H1 (cell line): ENCODE measurements around the gene ZNF771. TPM values are rescaled to one million over a fixed set of nuclear protein-coding genes. Genes with fewer than 3 reads are reported as not detected.

Experiments
- CTCF ChIA-PET: fragments of 300-600 bp; sonication (Branson Sonifier 250); formaldehyde crosslinking; loops from one replicate; lab custom pipeline; 2021; ENCODE audit not compliant: partially characterized antibody; lab: Charles Lee
- POLR2A ChIA-PET: fragments of 300-600 bp; sonication (Branson Sonifier 250); formaldehyde crosslinking; loops from one replicate; lab custom pipeline; 2021; ENCODE audit warnings: inconsistent platforms; ENCODE audit not compliant: partially characterized antibody; lab: Charles Lee
- DNase-seq, 2 experiments: peaks; one replicate each; pipeline versions ENCODE4 v3.0.0 to v3.0.0-alpha.2; 2010 to 2022; ENCODE audit warnings: low spot score in 2 of 2, low read depth in 1 of 2, mixed read lengths in 1 of 2
- FAIRE-seq: peaks from 2 replicates; lab custom pipeline; 2011; peaks lifted over from hg19 to GRCh38; lab: Jason Lieb, UNC
- H2AFZ ChIP-seq: 2 replicates; pipeline ENCODE4 v1.8.1; 2012; ENCODE audit warnings: low read length, inconsistent platforms
- H2AK5ac ChIP-seq: 2 replicates; pipeline ENCODE4 v1.6.1; 2013; ENCODE audit warnings: low read depth, low read length
- H2BK120ac ChIP-seq: replicated peaks from 2 replicates; pipeline ENCODE3; 2013; ENCODE audit warnings: low read depth, low read length, inconsistent platforms
- H2BK12ac ChIP-seq: 2 replicates; pipeline ENCODE4 v1.6.1; 2013; ENCODE audit warnings: low read depth, low read length
- H2BK15ac ChIP-seq: 2 replicates; pipeline ENCODE4 v1.6.1; 2013; ENCODE audit warnings: low read length
- H2BK20ac ChIP-seq: 2 replicates; pipeline ENCODE4 v1.6.1; 2013; ENCODE audit warnings: low read length
- H2BK5ac ChIP-seq: 2 replicates; pipeline ENCODE4 v1.6.1; 2013; ENCODE audit warnings: low read depth, low read length
- H3K14ac ChIP-seq: 2 replicates; pipeline ENCODE4 v1.6.1; 2013; ENCODE audit warnings: inconsistent platforms; ENCODE audit not compliant: insufficient read length
- H3K18ac ChIP-seq: 2 replicates; pipeline ENCODE4 v1.6.1; 2013; ENCODE audit warnings: low read length; ENCODE audit errors: extremely low read depth
- H3K23ac ChIP-seq: 2 replicates; pipeline ENCODE4 v1.6.1; 2013; ENCODE audit warnings: inconsistent platforms; ENCODE audit not compliant: insufficient read length
- H3K23me2 ChIP-seq: 2 replicates; pipeline ENCODE4 v1.6.1; 2013; ENCODE audit warnings: low read depth, low read length
- H3K27ac ChIP-seq: 2 replicates; pipeline ENCODE4 v1.6.1; 2011; ENCODE audit warnings: low read depth, low read length, inconsistent platforms
- H3K27me3 ChIP-seq, 4 experiments: replicated peaks in 1 of 4; 1 replicate in 1 of 4; 2 replicates in 3 of 4; pipeline versions ENCODE4 v1.6.1 to v1.8.1; 2011 to 2013; ENCODE audit warnings: low read length in 3 of 4, mild to moderate bottlenecking in 3 of 4, inconsistent platforms in 2 of 4, mixed read lengths in 2 of 4, moderate library complexity in 1 of 4; ENCODE audit not compliant: control insufficient read depth in 3 of 4, insufficient read depth in 3 of 4; ENCODE audit errors: extremely low read depth in 1 of 4
- H3K36me3 ChIP-seq, 4 experiments: 2 replicates each; pipeline versions ENCODE4 v1.6.1 to v1.8.1; 2011 to 2013; ENCODE audit warnings: mild to moderate bottlenecking in 4 of 4, low read length in 3 of 4, moderate library complexity in 2 of 4, control low read depth in 1 of 4, inconsistent platforms in 1 of 4; ENCODE audit not compliant: insufficient read depth in 4 of 4, control insufficient read depth in 2 of 4
- H3K4ac ChIP-seq: replicated peaks from 2 replicates; pipeline ENCODE3; 2013; ENCODE audit warnings: low read length, low read depth, mixed read lengths, inconsistent platforms; ENCODE audit not compliant: insufficient read length
- H3K4me1 ChIP-seq, 4 experiments: replicated peaks in 1 of 4; 1 replicate in 1 of 4; 2 replicates in 3 of 4; pipeline versions ENCODE4 v1.6.1 to v1.8.1; 2011 to 2013; ENCODE audit warnings: low read length in 3 of 4, inconsistent platforms in 2 of 4, mixed read lengths in 1 of 4; ENCODE audit not compliant: insufficient read depth in 4 of 4, control insufficient read depth in 3 of 4
- H3K4me2 ChIP-seq, 2 experiments: 2 replicates each; pipeline versions ENCODE4 v1.6.1 to v1.8.1; 2011 to 2013; ENCODE audit warnings: low read depth in 2 of 2, low read length in 2 of 2, control low read depth in 1 of 2, inconsistent platforms in 1 of 2, mild to moderate bottlenecking in 1 of 2; ENCODE audit not compliant: insufficient read depth in 1 of 2
- H3K4me3 ChIP-seq, 4 experiments: fragments of 200-600, 300-600 bp in 1 of 4; sonication (generic), shearing (Covaris generic), sonication (Bioruptor Twin) in 1 of 4; 2 replicates each; pipeline versions ENCODE4 v1.5.1 to v1.8.1; 2011 to 2016; ENCODE audit warnings: low read length in 4 of 4, low read depth in 3 of 4, control low read depth in 2 of 4, inconsistent platforms in 2 of 4, mild to moderate bottlenecking in 2 of 4, mixed read lengths in 1 of 4, moderate library complexity in 1 of 4; ENCODE audit not compliant: insufficient read depth in 2 of 4; ENCODE audit errors: extremely low read depth in 1 of 4
- H3K56ac ChIP-seq: replicated peaks from 2 replicates; pipeline ENCODE3; 2013; ENCODE audit warnings: low read depth, mild to moderate bottlenecking, mixed read lengths, low read length, inconsistent platforms; ENCODE audit not compliant: insufficient read length
- H3K79me1 ChIP-seq: 2 replicates; pipeline ENCODE4 v1.6.1; 2013; ENCODE audit warnings: low read depth, low read length, control low read depth
- H3K79me2 ChIP-seq, 2 experiments: 2 replicates each; pipeline versions ENCODE4 v1.6.1 to v1.8.1; 2012 to 2013; ENCODE audit warnings: low read length in 2 of 2, mild to moderate bottlenecking in 2 of 2, inconsistent platforms in 1 of 2; ENCODE audit not compliant: insufficient read depth in 2 of 2, control insufficient read depth in 1 of 2
- H3K9ac ChIP-seq, 4 experiments: replicated peaks in 1 of 4; 1 replicate in 1 of 4; 2 replicates in 3 of 4; pipeline versions ENCODE4 v1.6.1 to v1.8.1; 2011 to 2013; ENCODE audit warnings: low read depth in 3 of 4, low read length in 3 of 4, control low read depth in 2 of 4, mild to moderate bottlenecking in 2 of 4, moderate library complexity in 2 of 4, inconsistent platforms in 1 of 4; ENCODE audit errors: extremely low read depth in 1 of 4
- H3K9me3 ChIP-seq, 2 experiments: 2 replicates each; pipeline versions ENCODE4 v1.6.1 to v1.8.1; 2012 to 2013; ENCODE audit warnings: mild to moderate bottlenecking in 2 of 2, moderate library complexity in 2 of 2, control low read depth in 1 of 2, inconsistent platforms in 1 of 2, low read depth in 1 of 2, low read length in 1 of 2, mixed read lengths in 1 of 2; ENCODE audit not compliant: insufficient read depth in 2 of 2
- H4K20me1 ChIP-seq, 2 experiments: replicated peaks in 1 of 2; 2 replicates each; pipeline versions ENCODE3 to v1.8.1; 2011 to 2013; ENCODE audit warnings: inconsistent platforms in 2 of 2, low read length in 2 of 2, mild to moderate bottlenecking in 1 of 2; ENCODE audit not compliant: insufficient read depth in 2 of 2, control insufficient read depth in 1 of 2
- H4K5ac ChIP-seq: 2 replicates; pipeline ENCODE4 v1.6.1; 2013; ENCODE audit warnings: low read length, low read depth, mixed read lengths, inconsistent platforms; ENCODE audit not compliant: insufficient read length
- H4K8ac ChIP-seq: 2 replicates; pipeline ENCODE4 v1.8.0; 2013; ENCODE audit warnings: mild to moderate bottlenecking, moderate library complexity, low read length, inconsistent platforms; ENCODE audit not compliant: insufficient read depth; ENCODE audit errors: extremely low read depth
- H4K91ac ChIP-seq: replicated peaks from 2 replicates; pipeline ENCODE3; 2013; ENCODE audit warnings: low read length, mixed read lengths, inconsistent platforms; ENCODE audit not compliant: insufficient read length
- ASH2L ChIP-seq: fragments of 200-600, 300-600 bp; sonication (generic); IDR thresholded peaks from one replicate; pipeline ENCODE4 v1.7.1; 2017; ENCODE audit warnings: low read length
- EGR1 ChIP-seq: IDR thresholded peaks from 2 replicates; pipeline ENCODE4 v1.6.1; 2011; ENCODE audit warnings: low read depth, low read length, borderline replicate concordance
- GABPA ChIP-seq: IDR thresholded peaks from 2 replicates; pipeline ENCODE4 v1.6.1; 2011; ENCODE audit warnings: mild to moderate bottlenecking, low read length, moderate library complexity, borderline replicate concordance; ENCODE audit not compliant: insufficient read depth
- KDM4A ChIP-seq: IDR thresholded peaks from one replicate; pipeline ENCODE4 v1.7.1; 2012; ENCODE audit warnings: low read depth, mild to moderate bottlenecking, moderate library complexity, low read length, inconsistent platforms; ENCODE audit not compliant: severe bottlenecking
- NANOG ChIP-seq: IDR thresholded peaks from 2 replicates; pipeline ENCODE4 v1.6.1; 2011; ENCODE audit warnings: low read length, low read depth, mild to moderate bottlenecking, inconsistent platforms; ENCODE audit not compliant: insufficient read depth, poor library complexity, severe bottlenecking
- POLR2A ChIP-seq, 2 experiments: IDR thresholded peaks; 1 replicate in 1 of 2; 2 replicates in 1 of 2; pipeline ENCODE4 v1.6.1; 2011; ENCODE audit warnings: low read depth in 2 of 2, low read length in 2 of 2, mild to moderate bottlenecking in 2 of 2; ENCODE audit errors: control extremely low read depth in 1 of 2
- POU5F1 ChIP-seq: IDR thresholded peaks from 2 replicates; pipeline ENCODE4 v1.6.1; 2011; ENCODE audit warnings: low read depth, mild to moderate bottlenecking, low read length, moderate library complexity
- RXRA ChIP-seq: IDR thresholded peaks from 2 replicates; pipeline ENCODE4 v1.6.1; 2011; ENCODE audit warnings: low read depth, mild to moderate bottlenecking, low read length, moderate library complexity; ENCODE audit not compliant: insufficient read depth
- SIN3A ChIP-seq, 2 experiments: IDR thresholded peaks in 1 of 2; conservative IDR thresholded peaks in 1 of 2; 2 replicates each; pipeline ENCODE4 v1.6.1; 2011 to 2012; ENCODE audit warnings: low read length in 2 of 2, improper control_type of control experiment in 1 of 2, low read depth in 1 of 2, mild to moderate bottlenecking in 1 of 2
- SP1 ChIP-seq: IDR thresholded peaks from 2 replicates; pipeline ENCODE4 v1.6.1; 2011; ENCODE audit warnings: low read depth, low read length
- SP4 ChIP-seq: IDR thresholded peaks from 2 replicates; pipeline ENCODE4 v1.6.1; 2012; ENCODE audit warnings: low read length, inconsistent platforms
- WGBS, 2 experiments: shearing (Covaris generic) in 1 of 2; methylation state at CpG; one replicate each; pipeline versions ENCODE4 v1.1.6 to v1.1.7; 2013 to 2015; ENCODE audit warnings: low lambda C conversion rate in 2 of 2, mixed read lengths in 2 of 2, inconsistent platforms in 1 of 2, low coverage in 1 of 2, missing lambda C conversion rate in 1 of 2; ENCODE audit not compliant: insufficient replicate concordance in 2 of 2, insufficient coverage in 1 of 2, insufficient read length in 1 of 2; ENCODE audit errors: extremely low coverage in 1 of 2, missing lambda C conversion rate in 1 of 2; 5-methylcytosine and 5-hydroxymethylcytosine counted together
- polyA plus RNA-seq, 7 experiments: library from polyadenylated mRNA; depleted of rRNA in 3 of 7; stranded (reverse) in 5 of 7; unstranded in 2 of 7; fragments of >200 nt in 5 of 7; fragments of 200-250 nt in 2 of 7; gene quantifications; 1 replicate in 5 of 7; 2 replicates in 1 of 7; 4 replicates in 1 of 7; pipeline versions ENCODE4 v1.2.1 to v1.2.3, GENCODE V29; 2011 to 2013; ENCODE audit warnings: missing spikeins in 2 of 7, mixed read lengths in 2 of 7
- total RNA-seq: library from RNA; stranded (reverse); fragmentation: NEBNext Ultra II Directional; extraction: Animal tissue kit (Norgen Biotek cat#: 25700); gene quantifications from 2 replicates; pipeline ENCODE4 v1.2.1, GENCODE V29; 2021

Gene ZNF771
- total and polyA plus RNA-seq, 2 of the 8 experiments (the other 6 are each of a cell fraction or from before 2014, with no cell fraction given), result 10.6 to 15.7 TPM

DNA sequence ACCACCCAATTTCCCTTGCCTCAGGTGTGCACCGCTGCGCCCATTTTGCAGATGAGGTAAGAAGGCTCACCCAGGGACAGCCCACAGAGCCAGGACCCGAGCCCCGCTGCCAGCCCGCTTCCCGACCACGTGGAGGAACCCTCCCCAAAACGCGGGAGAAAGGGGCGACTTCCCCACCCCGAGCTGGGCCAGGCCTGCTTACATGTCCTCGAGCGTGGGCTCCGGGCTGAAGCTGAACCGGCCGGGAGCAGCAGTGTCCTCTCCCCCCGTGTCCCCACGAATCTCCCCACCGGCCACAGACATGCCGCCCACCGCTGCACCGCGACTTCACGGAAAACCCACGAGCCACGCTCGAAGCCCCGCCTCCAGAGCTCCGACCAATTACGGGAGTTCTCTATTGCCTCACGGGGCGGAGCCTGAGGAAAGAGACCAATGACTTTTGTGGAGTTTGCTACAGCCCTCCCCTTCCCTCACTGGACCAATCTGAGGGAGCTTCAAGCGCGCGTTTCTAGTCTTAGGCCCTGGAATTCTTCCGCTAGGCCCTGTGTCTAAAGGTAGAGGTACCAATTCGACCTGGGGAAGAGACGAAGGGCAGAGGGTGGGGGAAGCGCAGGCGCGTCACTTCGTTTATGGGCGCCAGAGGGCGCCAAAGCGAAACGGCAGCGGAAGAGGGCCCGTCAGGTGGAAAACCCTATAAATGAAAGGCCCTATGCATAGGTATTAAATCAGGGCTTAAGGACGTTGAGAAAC, 22.4 kb downstream of the ZNF771 start, which contains the start of gene DCTPP1:
Gene DCTPP1, minus strand, starts transcription at position 353 of the 750 bp plus-strand sequence. Its CDS starts 50 bp downstream, at position 303.
- no peak within 1 kb of the TSS for H3K14ac ChIP-seq
- H3K4ac ChIP-seq, result peak within 1 kb of the TSS; percentile 16
- peaks cover 3% of the 10 kb centered on the region; the same call in 1 of the 2 replicates for H3K79me1 ChIP-seq
- DNase-seq (peak; percentile 87 to 96), FAIRE-seq (peak; percentile 90)
- no peak within 1 kb of the TSS for H3K23ac ChIP-seq
- CTCF ChIA-PET, result interaction anchor here (0.6 to 2.5 kb wide), 42 partner anchors 12 to 484 kb away, joined by 3 to 17 read pairs (median 5); partner anchors contain the start of genes ZNF689, ZNF747, ZNF764 and ZNF771
- H3K4me3 ChIP-seq, result peak within 1 kb of the TSS; percentile 63 to 85 (median 80)
- peak within 1 kb of the TSS; percentile 55 to 83 for H3K4me2 ChIP-seq
- POLR2A ChIA-PET, result interaction anchor here (0.5 to 2.3 kb wide), 18 partner anchors 12 to 226 kb away, joined by 3 to 15 read pairs (median 4); partner anchors contain the start of genes ZNF48, ZNF688, ZNF689 and ZNF747
- H3K23me2 ChIP-seq, result peaks cover 7% of the 10 kb centered on the region; the same call in 1 of the 2 replicates
- H3K9ac ChIP-seq, result peak within 1 kb of the TSS; percentile 24 to 60 (median 46); a peak in 6 of 7 replicates
- peaks cover 0 to 23% of the 10 kb centered on the region in 2 experiments; a peak in 2 of 4 replicates for H3K79me2 ChIP-seq
- H2BK5ac ChIP-seq, result peak within 1 kb of the TSS; percentile 67; the same call in 1 of the 2 replicates
- no peak within 1 kb of the TSS; the same call in 1 of the 2 replicates for H2AK5ac ChIP-seq
- peak within 1 kb of the TSS; percentile 93 for H2AFZ ChIP-seq
- peaks cover 0 to 6% (median 4%) of the 10 kb centered on the region in 4 experiments; a peak in 4 of 7 replicates for H3K4me1 ChIP-seq
- no peaks in the 10 kb centered on the region for H3K9me3 ChIP-seq
- peak within 1 kb of the TSS; percentile 81 for H2BK15ac ChIP-seq
- H3K36me3 ChIP-seq, result peaks cover 8 to 14% (median 9%) of the 10 kb centered on the region in 4 experiments; a peak in 7 of 8 replicates
- no peak within 1 kb of the TSS for H2BK20ac ChIP-seq
- peak within 1 kb of the TSS; percentile 16 for H4K5ac ChIP-seq
- peak within 1 kb of the TSS; percentile 76 for H2BK12ac ChIP-seq
- H4K91ac ChIP-seq, result peak within 1 kb of the TSS; percentile 25
- H4K8ac ChIP-seq, result peak within 1 kb of the TSS; percentile 91; the same call in 1 of the 2 replicates
- peak within 1 kb of the TSS; percentile 34; the same call in 1 of the 2 replicates for H3K27ac ChIP-seq
- no peaks in the 10 kb centered on the region for H3K27me3 ChIP-seq
- H4K20me1 ChIP-seq, result peaks cover 2% of the 10 kb centered on the region in 2 experiments
- 3% methylated on average over 49 of the region's 49 CpGs; no CpG with 5 or more reads in 1 of the 2 experiments for WGBS, 2 experiments
- H2BK120ac ChIP-seq, result no peak within 1 kb of the TSS
- H3K56ac ChIP-seq, result no peak within 1 kb of the TSS
- peak within 1 kb of the TSS; percentile 62 for H3K18ac ChIP-seq
- TF ChIP-seq POLR2A (IDR thresholded peaks at IDR 0.05; ENCODE audit: control extremely low read depth in 1 of 2, low read depth in 2 of 2, low read length in 2 of 2) (peak in 1 of 2 experiments; percentile 47; a peak in 1 of 3 replicates), POU5F1 (no peak), ASH2L (no peak), EGR1 (no peak), SP4 (no peak; the same call in 1 of the 2 replicates), NANOG (no peak), RXRA (no peak), GABPA (no peak; the same call in 1 of the 2 replicates), SP1 (peak; percentile 84), KDM4A (peak; percentile 94), SIN3A (conservative IDR thresholded peaks at IDR 0.05 in 1 of 2, IDR thresholded peaks at IDR 0.05 in 1 of 2; ENCODE audit: low read depth in 1 of 2, low read length in 2 of 2) (peak in 1 of 2 experiments; percentile 26; a peak in 1 of 4 replicates)
